ENCODE results near the gene STAP2.
"Not testable (repeated sequence)": the region's sequence is repeated elsewhere in the genome, so short reads cannot be mapped to it uniquely, and the experiment has no call there.

The STAP2 gene

GRCh38 chr19:4354897-4355296, 16.3 kb upstream of the STAP2 start:
- no peaks in the 10 kb centered on the region; the same call in 1 of the 2 replicates for H3K36me3 ChIP-seq (ENCODE audit: insufficient read depth, low read length)
- H3K4me3 ChIP-seq: no peak overlapping the region
- TF ChIP-seq POLR2AphosphoS5 (IDR thresholded peaks at IDR 0.05; ENCODE audit: borderline replicate concordance, low read depth, low read length) (no peak), EZH2 (IDR thresholded peaks at IDR 0.05) (no peak), FOXP2 (optimal IDR thresholded peaks at IDR 0.05; ENCODE audit: control extremely low read depth, extremely low read length, insufficient read depth) (no peak)
- H3K9me3 ChIP-seq (ENCODE audit: low read depth, low read length): no peaks in the 10 kb centered on the region
- no peak overlapping the region for H3K9ac ChIP-seq (ENCODE audit: insufficient read length)
- H3K27ac ChIP-seq: no peak overlapping the region
- DNase-seq (ENCODE audit: low read depth, low spot score): no peak

GRCh38 chr19:4354282-4354681, 15.7 kb upstream of the STAP2 start:
- no peak for TF ChIP-seq POLR2AphosphoS5 (IDR thresholded peaks at IDR 0.05; ENCODE audit: borderline replicate concordance, low read depth, low read length)
- no peaks in the 10 kb centered on the region for H3K36me3 ChIP-seq (ENCODE audit: insufficient read depth, low read length)
- DNase-seq (ENCODE audit: low read depth, low spot score): no peak
- no peak overlapping the region for H3K4me3 ChIP-seq
- H3K9ac ChIP-seq (ENCODE audit: insufficient read length): no peak overlapping the region
- H3K9me3 ChIP-seq (ENCODE audit: low read depth, low read length): no peaks in the 10 kb centered on the region
- H3K27ac ChIP-seq: no peak overlapping the region

GRCh38 chr19:4352701-4353121, 14.1 kb upstream of the STAP2 start:
- no peak for DNase-seq (ENCODE audit: low read depth, low spot score)
- H3K9ac ChIP-seq (ENCODE audit: insufficient read length): no peak overlapping the region
- H3K36me3 ChIP-seq (ENCODE audit: insufficient read depth, low read length): no peaks in the 10 kb centered on the region
- no peaks in the 10 kb centered on the region for H3K9me3 ChIP-seq (ENCODE audit: low read depth, low read length)
- no peak for TF ChIP-seq EZH2 (IDR thresholded peaks at IDR 0.05)
- no peak for TF ChIP-seq POLR2AphosphoS5 (IDR thresholded peaks at IDR 0.05; ENCODE audit: borderline replicate concordance, low read depth, low read length)
- TF ChIP-seq FOXP2 (optimal IDR thresholded peaks at IDR 0.05; ENCODE audit: control extremely low read depth, extremely low read length, insufficient read depth): no peak
- H3K27ac ChIP-seq: no peak overlapping the region
- no peak overlapping the region for H3K4me3 ChIP-seq

GRCh38 chr19:4350726-4351125, 12.1 kb upstream of the STAP2 start:
- no peaks in the 10 kb centered on the region for H3K9me3 ChIP-seq (ENCODE audit: low read depth, low read length)
- no peak overlapping the region for H3K27ac ChIP-seq
- no peak overlapping the region for H3K4me3 ChIP-seq
- peaks cover 4% of the 10 kb centered on the region; the same call in 1 of the 2 replicates for H3K36me3 ChIP-seq (ENCODE audit: insufficient read depth, low read length)
- DNase-seq (ENCODE audit: low read depth, low spot score): no peak
- no peak for TF ChIP-seq FOXP2 (optimal IDR thresholded peaks at IDR 0.05; ENCODE audit: control extremely low read depth, extremely low read length, insufficient read depth)
- TF ChIP-seq EZH2 (IDR thresholded peaks at IDR 0.05): no peak
- no peak for TF ChIP-seq POLR2AphosphoS5 (IDR thresholded peaks at IDR 0.05; ENCODE audit: borderline replicate concordance, low read depth, low read length)
- no peak overlapping the region for H3K9ac ChIP-seq (ENCODE audit: insufficient read length)

- Histone ChIP-seq H3K4me3 (no peak overlapping the region), H3K36me3 (ENCODE audit: insufficient read depth, low read length) (peaks cover 4% of the 10 kb centered on the region; the same call in 1 of the 2 replicates), H3K27ac (no peak overlapping the region), H3K9me3 (ENCODE audit: low read depth, low read length) (no peaks in the 10 kb centered on the region), H3K9ac (ENCODE audit: insufficient read length) (no peak overlapping the region)
- DNase-seq (ENCODE audit: low read depth, low spot score): no peak
- no peak for TF ChIP-seq FOXP2 (optimal IDR thresholded peaks at IDR 0.05; ENCODE audit: control extremely low read depth, extremely low read length, insufficient read depth)
- no peak for TF ChIP-seq EZH2 (IDR thresholded peaks at IDR 0.05)
- no peak for TF ChIP-seq POLR2AphosphoS5 (IDR thresholded peaks at IDR 0.05; ENCODE audit: borderline replicate concordance, low read depth, low read length)
Observed at GRCh38 chr19:4350111-4350510, 11.5 kb upstream of the STAP2 start.

GRCh38 chr19:4349225-4349624, 10.6 kb upstream of the STAP2 start:
- H3K36me3 ChIP-seq (ENCODE audit: insufficient read depth, low read length); H3K9me3 ChIP-seq (ENCODE audit: low read depth, low read length); H3K4me3 ChIP-seq; DNase-seq (ENCODE audit: low read depth, low spot score); H3K27ac ChIP-seq; H3K9ac ChIP-seq (ENCODE audit: insufficient read length): not testable (repeated sequence)

GRCh38 chr19:4347521-4347920, 8.9 kb upstream of the STAP2 start:
- no peak overlapping the region for H3K9ac ChIP-seq (ENCODE audit: insufficient read length)
- H3K4me3 ChIP-seq: no peak overlapping the region
- H3K27ac ChIP-seq: no peak overlapping the region
- no peak for DNase-seq (ENCODE audit: low read depth, low spot score)
- peaks cover 4% of the 10 kb centered on the region; the same call in 1 of the 2 replicates for H3K36me3 ChIP-seq (ENCODE audit: insufficient read depth, low read length)
- H3K9me3 ChIP-seq (ENCODE audit: low read depth, low read length): no peaks in the 10 kb centered on the region
- TF ChIP-seq POLR2AphosphoS5 (IDR thresholded peaks at IDR 0.05; ENCODE audit: borderline replicate concordance, low read depth, low read length): no peak

- DNase-seq (ENCODE audit: low read depth, low spot score): no peak
- H3K9ac ChIP-seq (ENCODE audit: insufficient read length): no peak overlapping the region
Observed at GRCh38 chr19:4346020-4346383, 7.4 kb upstream of the STAP2 start.

GRCh38 chr19:4345342-4346019, 6.9 kb upstream of the STAP2 start:
- Histone ChIP-seq H3K9ac (ENCODE audit: insufficient read length) (no peak overlapping the region), H3K4me3 (no peak overlapping the region), H3K27ac (no peak overlapping the region), H3K9me3 (ENCODE audit: low read depth, low read length) (no peaks in the 10 kb centered on the region), H3K36me3 (ENCODE audit: insufficient read depth, low read length) (peaks cover 4% of the 10 kb centered on the region; the same call in 1 of the 2 replicates)
- no peak for DNase-seq (ENCODE audit: low read depth, low spot score)
- no peak for TF ChIP-seq POLR2AphosphoS5 (IDR thresholded peaks at IDR 0.05; ENCODE audit: borderline replicate concordance, low read depth, low read length)
- TF ChIP-seq EZH2 (IDR thresholded peaks at IDR 0.05): no peak
- TF ChIP-seq FOXP2 (optimal IDR thresholded peaks at IDR 0.05; ENCODE audit: control extremely low read depth, extremely low read length, insufficient read depth): no peak

More at GRCh38 chr19:4346020-4346383, 7.4 kb upstream of the STAP2 start:
- Histone ChIP-seq H3K27ac (no peak overlapping the region), H3K9me3 (ENCODE audit: low read depth, low read length) (no peaks in the 10 kb centered on the region), H3K4me3 (no peak overlapping the region), H3K36me3 (ENCODE audit: insufficient read depth, low read length) (peaks cover 4% of the 10 kb centered on the region; the same call in 1 of the 2 replicates)
- TF ChIP-seq FOXP2 (optimal IDR thresholded peaks at IDR 0.05; ENCODE audit: control extremely low read depth, extremely low read length, insufficient read depth) (no peak), EZH2 (IDR thresholded peaks at IDR 0.05) (no peak), POLR2AphosphoS5 (IDR thresholded peaks at IDR 0.05; ENCODE audit: borderline replicate concordance, low read depth, low read length) (no peak)
